NCI-H345 (cell line): ENCODE data around the gene TBC1D10B.

Experiments
- DNase-seq: peaks from one replicate; lab custom pipeline; 2025; lab: John Stamatoyannopoulos, UW

Gene TBC1D10B

DNA sequence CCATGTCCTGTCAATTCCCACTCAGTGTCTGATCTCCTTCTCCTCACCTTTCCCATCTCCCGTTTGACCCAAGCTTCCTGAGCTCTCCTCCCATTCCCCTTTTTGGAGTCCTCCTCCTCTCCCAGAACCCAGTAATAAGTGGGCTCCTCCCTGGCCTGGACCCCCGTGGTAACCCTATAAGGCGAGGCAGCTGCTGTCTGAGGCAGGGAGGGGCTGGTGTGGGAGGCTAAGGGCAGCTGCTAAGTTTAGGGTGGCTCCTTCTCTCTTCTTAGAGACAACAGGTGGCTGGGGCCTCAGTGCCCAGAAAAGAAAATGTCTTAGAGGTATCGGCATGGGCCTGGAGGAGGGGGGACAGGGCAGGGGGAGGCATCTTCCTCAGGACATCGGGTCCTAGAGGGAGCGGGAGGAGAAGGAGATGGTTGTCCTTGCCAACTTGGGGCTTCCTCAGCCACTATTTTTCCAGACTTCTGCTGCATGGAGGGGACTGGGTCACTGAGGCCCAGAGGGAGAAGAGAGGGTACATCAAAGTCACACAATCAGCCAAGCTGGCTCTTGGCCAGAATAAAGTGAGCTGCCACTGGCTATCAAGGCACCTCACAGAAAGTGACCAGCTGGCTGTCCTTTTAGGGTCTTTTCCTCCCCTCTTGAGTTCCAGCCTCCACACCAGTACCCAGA lies 1.9 kb upstream of the TBC1D10B start:
- DNase-seq = no peak

DNA sequence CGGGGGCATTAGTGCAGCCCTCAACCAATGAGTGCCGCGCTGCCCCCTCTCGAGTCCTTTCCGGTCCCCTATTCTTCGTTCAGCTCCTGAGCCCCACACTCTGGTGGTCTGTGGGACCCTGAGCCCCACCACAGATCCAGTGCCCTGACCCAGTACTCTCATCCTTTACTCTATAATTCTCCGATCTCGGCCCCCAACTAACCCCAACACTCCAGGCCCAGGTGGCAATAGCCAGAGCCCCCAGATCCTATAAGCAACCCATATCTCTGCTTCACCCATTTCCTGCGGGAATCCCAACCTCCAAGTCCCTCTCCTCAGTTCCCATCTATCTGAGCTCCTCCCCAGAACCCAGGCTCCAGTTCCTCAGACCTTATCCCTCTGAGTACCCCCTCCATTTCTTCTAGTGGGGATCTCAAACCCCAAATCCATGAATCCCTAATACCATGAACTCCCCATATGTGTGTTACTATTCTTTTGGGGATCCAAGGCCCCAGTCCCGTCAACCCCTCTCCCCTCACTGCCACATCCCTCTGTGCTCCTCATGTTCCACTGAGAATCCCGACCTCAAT lies 1.0 kb upstream of the TBC1D10B start:
- no peak for DNase-seq

DNA sequence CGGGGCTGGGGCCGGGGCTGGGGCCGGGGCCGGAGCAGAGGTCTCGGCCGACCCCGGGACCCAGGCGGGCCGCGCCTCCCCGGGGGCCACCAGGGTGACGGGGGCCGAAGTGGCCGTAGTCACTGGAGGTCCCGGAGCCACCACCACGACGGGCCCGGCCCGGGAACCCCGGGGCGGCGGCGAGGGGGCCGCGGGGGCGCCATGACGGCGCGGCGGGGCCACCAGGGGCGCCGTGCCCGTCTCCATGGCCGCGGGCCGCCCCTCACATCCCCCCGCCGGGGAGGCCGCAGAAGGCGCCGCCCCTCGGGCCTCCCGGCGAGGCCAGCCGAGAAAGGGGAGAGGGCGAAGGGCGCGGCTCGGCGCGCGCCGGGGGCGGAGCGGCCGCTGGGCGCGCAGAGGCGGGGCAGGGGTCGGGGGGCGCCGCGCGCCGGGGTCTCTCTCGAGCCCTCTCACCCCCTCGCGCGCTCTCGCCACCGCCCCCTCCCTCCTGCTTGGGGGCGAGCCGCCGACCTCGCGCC lies 297 bp downstream of the TBC1D10B start:
- DNase-seq = no peak

DNA sequence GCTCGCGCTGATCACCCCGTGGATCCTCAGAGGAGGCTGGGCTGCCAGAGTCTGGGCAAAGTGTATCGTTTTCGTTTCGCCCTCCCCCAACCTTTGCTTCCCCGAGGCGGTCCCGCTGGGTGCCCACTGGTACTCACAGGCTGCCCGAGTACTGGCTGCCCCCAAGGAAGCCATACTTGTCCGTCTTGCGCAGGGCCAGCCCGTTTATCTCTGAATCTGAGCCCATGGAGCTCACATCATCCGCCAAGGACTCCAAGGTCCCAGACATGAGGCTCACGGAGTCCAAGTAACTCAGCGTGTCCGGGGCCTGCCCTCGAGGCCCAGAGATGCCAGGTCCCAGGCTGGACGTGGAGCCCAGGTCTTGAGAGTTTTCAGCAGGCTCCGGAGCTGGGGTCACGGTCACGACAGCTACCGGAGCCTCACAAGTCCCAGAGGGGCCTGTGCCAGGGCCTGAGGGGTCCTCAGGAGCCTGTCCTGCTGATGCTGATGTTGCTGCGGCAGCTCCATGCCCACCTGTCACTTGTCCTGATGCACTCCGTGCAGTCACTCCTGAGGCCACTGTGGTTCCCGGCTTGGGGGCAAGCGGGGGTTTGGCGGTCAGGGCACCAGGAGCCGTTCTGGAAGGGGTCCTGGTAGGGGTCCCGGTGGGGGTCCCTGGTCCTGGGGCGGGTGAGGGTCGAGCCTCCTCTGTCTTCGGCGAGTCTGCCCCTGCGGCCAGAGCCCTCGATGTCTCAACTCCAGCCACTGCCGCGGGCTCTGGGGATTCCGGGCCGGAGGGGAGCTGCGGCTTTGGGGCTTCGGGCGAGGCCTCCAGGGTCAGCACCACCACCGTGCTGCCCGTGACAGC lies 980 bp downstream of the TBC1D10B start:
- no peak for DNase-seq

DNA sequence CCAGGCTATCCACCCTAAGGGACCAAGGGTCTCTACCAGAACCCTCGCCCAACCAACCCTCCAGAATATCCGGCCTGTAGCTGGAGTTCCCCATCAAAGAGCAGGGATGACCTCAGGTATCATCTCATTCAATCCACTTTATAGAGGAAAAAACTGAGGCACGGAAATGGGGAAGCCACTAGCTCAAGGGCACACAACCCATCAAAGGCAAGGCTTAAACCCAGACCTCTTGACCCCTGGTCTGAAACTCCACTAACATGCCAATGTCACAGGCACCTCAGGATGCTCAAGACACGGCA lies 1.6 kb downstream of the TBC1D10B start:
- no peak for DNase-seq

DNA sequence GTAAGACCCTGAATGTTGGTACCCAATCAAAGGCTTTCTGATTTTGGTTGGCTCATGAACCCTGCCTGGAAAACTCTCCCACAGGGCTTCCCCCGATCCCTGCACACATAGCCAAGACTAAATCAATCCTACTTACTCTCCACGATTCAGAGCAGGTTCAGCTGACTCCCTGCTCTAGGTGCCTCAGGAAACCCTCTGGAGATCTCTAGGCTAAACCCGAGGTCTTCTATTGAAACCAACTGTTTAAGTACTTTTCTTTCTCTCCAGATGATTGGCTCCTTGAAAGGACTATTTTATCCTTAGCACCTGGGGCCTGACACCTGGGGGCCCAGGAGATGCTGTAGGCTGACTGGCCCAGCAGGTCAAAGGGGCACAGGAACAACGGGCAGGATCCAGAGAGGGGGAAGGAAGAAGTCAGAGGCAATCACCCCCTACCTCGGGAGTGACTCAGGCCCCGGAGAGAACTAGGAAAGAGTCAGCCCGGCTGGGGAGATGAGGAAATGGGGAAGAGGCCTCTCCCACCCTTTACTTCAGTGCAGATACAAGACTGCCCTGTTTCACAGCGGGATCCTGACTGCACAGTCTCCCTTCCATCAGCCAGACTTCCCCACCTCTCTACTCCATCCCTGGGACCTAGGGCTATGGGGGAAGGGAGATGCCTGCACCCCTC lies 2.0 kb downstream of the TBC1D10B start:
- no peak for DNase-seq

DNA sequence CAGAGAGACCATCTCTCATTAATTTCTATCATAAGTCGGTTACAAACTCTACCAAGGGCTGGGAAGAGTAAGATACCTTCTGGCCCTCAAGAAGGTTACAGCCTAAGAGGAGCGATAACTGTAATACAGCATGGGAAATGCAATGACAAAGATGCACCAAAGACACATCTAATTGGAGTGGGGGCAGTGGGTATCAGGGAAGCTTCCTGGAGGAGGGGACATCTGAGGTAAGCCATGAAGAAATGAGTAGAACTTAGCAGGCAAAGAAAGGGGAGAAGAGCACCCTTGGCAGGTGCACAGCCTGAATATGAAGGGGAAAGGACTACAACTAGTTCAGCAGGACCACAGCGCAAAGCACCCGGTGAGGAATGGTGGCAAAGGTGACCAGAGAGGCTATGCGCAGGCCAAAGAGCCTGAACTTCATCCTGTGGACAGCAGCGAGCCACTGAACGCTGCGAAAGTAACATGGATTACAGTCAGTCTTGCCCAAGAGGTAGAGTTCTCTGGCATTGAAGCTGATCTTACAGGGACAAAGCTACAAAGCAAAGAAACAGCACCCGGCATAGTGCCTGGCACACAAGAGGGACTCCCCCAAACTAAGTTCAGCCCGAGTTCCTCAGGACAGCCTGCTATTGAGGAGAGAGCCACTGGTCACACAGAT lies 2.8 kb downstream of the TBC1D10B start:
- no peak for DNase-seq

DNA sequence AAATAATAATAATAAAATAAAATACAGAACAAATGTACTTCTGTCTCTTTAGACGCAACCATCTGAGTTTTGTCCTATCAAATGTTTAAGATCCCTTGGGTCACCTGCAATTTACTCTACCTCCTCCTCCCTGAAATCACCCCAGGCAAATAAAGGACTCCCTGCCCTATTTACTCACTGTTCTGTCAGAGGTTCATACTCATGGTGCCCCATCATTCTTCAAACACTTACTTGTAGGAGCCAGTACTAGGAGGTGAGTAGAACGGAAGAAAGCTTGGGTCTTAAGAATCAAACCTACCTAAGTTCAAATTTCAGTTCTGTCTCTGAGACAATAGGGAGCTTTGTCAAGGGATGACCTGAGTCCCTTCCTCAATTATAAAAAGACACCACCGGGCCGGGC lies 3.8 kb downstream of the TBC1D10B start:
- no peak for DNase-seq

DNA sequence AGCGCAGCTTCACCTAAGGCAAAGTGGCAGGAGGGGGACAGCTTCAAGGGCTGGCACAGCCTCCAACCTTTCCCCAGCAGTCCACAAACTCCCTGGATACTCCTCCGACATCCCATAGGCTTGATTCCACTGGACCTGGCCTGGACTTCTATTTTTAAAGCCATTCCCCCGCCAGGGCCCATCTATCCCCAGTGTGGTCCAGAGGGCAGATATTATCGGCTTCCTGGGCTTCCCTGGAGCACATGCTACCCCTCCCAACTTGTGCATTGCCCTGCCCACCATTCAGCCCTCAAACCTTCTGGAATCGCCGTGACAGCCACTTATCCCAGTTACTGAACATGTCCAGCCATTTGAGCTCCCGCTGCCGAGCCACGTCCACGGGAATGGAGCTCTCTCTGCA lies 5.1 kb downstream of the TBC1D10B start:
- no peak for DNase-seq

DNA sequence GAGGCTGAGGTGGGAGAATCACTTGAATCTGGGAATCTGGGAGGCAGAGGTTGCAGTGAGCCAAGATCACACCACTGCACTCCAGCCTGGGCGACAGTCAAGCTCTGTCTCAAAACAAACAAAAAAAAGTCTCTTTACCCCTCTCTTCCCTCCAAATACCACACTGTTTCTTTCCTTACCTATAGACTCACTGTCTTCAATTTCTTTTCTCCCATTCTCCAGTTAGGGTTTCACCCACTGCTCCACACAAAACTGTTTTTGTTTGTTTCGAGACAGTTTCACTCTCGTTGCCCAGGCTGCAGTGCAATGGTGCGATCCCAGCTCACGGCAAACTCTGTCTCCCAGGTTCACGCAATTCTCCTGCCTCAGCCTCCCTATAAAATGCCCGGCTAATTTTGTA lies 9.1 kb downstream of the TBC1D10B start:
- no peak for DNase-seq

DNA sequence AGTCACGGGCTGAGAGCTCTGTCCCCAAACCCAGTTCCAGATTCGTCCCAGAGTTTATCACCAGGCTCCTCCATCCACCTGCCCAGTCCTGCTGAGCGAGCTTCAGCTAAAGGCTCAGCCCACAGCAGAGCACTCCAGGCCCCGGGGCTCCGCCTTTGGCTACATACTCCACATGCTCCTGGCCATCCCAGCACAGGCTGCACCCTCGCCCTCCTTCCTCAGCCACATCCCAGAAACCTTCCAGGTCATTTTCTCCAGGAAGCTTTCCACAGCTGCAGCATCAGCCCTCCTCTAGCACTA lies 10.5 kb downstream of the TBC1D10B start:
- no peak for DNase-seq

DNA sequence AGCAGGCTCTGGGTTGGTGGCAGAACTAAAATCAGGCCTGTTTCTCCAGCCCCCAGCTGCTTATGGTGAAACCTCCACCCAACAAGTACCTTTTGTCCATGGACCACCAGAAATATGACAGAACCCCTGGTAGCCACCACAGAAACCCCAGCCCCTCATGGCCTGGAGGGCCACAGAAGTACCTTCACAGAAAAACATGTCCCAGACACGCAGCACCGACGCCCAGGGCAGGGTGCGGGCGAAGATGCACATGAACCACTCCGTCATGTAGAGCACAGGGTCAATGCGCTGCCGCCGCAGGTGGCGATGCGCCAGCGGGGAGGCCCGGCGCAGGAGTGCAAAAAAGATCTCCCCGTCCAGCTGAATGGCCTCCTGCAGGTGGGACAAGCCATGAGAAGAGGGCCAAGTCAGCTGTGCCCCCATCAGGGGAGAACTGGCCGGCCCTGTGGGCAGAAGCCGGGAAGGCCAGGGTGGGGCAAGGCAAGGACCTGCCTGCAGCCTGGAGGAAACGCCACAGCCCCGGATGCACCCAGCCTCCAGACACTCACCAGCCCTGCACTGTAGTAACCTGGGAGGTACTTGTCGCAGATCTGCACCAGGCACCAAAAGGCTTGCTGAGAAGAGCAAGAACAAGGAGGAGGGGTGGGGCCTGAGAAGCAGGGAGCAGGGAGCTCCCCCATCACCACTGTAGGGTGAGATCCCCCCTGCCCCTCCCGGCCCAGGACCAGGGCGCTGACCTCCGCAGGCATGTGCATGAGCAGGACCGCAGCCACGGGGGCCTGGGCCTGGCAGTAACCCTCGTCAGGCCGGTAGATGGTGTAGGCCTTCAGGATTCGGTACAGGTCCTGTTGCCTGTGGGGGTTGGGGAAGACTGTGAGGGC lies 11.1 kb downstream of the TBC1D10B start:
- DNase-seq = no peak

DNA sequence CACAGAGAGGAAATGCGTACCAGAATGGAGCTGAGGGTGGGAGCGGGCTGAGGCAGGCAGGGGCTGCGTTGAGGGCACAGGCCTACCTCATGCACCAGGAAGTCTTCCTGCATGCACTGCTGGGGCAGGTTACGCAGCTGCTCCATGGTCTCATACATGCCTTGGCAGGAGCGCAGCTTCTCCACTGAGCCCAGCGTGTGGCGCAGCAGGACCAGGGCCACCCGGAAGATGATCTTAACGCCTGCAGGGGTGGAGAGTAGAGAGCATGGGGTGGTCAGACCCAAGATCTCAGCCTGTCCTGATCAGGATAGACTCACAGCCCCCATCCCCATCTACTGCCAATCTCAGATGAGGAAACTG lies 11.7 kb downstream of the TBC1D10B start:
- DNase-seq = no peak

DNA sequence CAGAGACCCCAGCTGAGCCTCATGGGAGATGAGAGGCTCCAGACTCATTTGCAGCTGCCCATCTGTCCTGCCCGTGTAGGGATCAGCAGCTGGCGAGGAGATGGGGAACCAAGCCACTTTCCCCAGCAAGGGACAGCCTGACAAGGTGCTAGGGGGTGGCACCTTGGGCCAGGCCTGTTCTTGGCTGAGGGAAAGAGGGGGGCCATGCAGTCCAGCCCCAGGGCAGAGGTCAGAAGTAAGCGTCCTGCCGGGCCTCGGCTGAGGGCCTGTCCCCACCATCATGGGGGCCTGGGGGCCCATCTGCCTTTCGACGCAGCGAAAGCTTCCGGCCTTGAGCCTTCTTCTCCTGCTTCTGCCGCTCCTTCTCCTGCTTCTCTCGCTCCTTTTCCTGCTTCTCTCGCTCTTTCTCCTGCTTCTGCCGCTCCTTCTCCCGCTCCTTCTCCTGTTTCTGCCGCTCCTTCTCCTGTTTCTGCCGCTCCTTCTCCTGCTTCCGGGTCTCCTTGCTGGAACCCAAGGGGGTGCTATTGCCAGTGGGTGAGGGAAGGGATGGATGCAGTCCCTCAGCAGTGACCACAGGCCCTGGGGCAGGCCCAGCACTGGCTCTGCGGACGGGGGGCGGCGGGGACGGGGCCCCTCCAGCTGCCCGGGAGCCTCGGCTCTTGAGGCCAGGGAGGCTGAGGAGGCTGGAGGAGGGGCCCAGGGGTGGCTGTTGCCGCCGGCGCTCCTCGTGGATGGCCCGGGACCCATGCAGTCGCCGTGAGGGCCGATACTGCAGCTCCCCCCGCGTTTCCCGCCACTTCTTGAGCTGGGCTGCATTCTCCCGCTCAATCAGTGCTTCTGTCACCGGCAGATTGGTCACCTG lies 12.3 kb downstream of the TBC1D10B start:
- no peak for DNase-seq

DNA sequence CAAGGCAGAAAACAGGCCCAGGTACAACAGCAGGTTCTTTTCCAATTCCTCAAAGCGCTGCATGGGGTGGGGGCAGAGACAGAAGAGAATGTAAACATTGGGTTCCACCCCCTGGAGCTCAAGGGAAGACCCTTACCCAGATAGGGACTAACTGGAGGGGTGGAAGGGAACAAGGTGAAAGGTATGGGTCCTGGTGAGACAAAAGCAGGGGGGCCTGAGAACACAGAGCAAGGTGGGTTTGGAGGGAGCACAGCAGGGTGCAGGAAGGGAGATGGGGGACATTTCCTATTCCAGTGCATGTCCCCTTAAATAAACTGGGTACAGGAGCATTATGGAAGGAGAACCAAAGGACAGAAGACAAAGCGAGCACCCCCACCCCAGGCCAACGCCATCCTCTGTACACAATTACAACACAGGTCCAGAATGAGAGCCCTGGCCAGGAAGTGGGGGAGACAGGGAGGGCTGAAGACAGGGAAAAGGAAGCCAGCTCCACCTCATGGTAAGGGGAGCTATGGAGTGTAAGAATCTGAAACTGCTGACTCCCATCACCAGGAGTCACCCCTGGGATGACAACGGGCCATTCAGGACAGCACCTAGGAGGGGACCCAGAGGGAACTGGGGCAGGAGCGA lies 13.1 kb downstream of the TBC1D10B start:
- DNase-seq = no peak

DNA sequence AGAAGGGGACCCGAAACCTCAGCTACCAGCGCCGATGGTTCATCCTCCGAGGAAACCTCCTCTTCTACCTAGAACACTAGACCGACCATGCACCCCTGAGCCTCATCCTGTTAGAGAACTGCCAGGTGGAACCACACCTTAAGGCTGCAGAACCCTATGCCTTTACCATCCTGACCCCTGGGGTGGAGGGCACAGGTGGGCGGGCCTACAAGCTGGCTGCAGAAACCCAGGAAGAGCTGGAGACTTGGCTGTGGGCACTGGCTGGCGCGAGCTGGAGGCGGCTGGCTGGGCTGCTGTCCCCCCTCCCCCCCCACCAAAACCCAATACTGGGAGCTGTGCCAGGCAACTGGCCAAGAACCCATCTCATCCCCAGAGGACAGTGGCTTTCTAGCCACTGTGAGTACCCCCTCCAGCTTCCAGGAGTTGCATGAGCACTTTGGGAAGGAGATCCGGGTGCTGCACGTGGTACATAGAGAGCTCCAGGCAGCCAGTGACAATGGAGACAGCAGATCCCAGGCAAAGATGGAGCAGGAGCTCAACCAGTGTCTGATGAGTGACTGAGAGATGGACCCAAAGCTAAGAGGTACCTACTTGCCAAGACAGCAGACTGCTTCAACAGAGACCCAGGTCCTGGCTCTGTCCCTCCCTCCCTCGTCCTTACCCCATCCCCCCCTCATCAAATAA lies 13.8 kb downstream of the TBC1D10B start:
- DNase-seq = peak; percentile 28

DNA sequence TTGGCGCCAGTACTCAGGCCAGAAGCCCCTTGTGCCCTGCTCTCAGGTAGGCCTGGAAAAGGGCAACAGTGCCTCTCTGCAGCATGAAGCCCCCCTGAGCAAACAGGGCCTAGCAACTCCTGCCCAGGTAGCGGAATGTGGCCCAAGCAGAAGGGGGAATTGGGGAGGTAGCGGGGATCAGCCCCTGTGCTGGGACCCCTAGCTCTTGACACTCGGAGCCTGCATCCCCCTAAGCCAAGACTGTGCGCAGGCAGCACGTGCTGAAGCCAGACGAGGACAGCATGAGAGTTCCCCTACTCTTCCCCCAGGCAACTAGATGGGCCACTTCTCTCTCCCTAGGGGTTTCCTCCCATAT lies 14.4 kb downstream of the TBC1D10B start:
- no peak for DNase-seq

DNA sequence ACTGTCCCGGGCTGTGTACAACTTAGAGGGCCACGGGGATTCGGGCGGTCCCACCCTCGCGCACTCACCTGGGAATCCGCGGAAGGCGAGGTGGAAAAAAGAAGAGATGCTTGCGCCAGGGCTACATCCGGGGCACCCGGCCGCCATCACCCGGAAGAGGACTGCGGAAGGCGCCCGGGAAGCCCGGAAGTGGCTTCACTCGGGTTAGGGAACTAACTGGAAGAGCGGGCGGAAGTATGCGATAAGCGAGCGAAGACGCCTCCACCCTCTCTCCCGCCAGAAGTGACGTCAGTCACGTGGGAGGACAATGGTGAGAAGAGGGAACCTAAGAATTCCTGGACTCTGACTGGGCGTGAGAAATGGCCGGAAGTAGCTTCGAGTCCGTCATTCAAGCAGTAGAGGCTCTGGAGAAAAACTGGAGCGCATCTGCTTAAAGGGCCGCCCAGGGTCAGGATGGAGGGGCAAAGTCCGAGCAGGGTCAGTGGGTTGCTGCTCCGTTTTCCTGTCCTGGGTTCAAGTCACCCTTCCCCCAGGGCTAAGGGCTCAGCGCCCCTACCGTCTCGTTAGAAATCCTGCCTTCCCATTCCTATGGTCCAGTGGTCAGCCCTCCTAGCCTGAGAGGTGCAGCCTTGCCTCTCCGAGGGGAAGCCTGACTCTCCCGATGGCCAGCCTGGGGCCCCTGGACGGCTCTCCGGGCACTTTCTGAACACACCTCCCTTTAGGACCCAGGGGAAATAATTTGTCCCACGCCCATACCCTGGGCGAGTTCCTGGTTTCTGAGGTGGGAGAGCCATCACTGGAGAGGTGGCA lies 14.9 kb downstream of the TBC1D10B start, which contains the start of gene CD2BP2:
CD2BP2 (minus strand) TSS at position 165 of the 810 bp plus-strand sequence. CDS start 627 bp downstream, outside the sequence.
- DNase-seq = peak; percentile 100
